Cortex of kidney (tissue), 1 donor: ENCODE measurements around the gene RHEB.
"Not testable (repeated sequence)": the region's sequence is repeated elsewhere in the genome, so short reads cannot be mapped to it uniquely, and the experiment has no call there.

ENCODE experiments used
- DNase-seq: peaks from one replicate; lab custom pipeline; 2025; lab: John Stamatoyannopoulos, UW

Gene RHEB

GRCh38 chr7:151519765-151520418 is at the start of gene RHEB:
RHEB (minus strand) TSS chr7:151519895; CDS start chr7:151519511, 384 bp downstream.
- peak; percentile 91 for DNase-seq

GRCh38 chr7:151566897-151567320 is 47.2 kb upstream of the RHEB start:
- no peak for DNase-seq

- DNase-seq = no peak
These were observed 45.8 kb upstream of the RHEB start for GRCh38 chr7:151565541-151565940.

GRCh38 chr7:151560243-151560642 is 40.5 kb upstream of the RHEB start:
- DNase-seq = no peak

GRCh38 chr7:151559557-151560183 is 40.0 kb upstream of the RHEB start:
- no peak for DNase-seq

GRCh38 chr7:151558575-151558974 is 38.9 kb upstream of the RHEB start:
- DNase-seq = no peak

- no peak for DNase-seq
These were observed 36.9 kb upstream of the RHEB start for GRCh38 chr7:151556592-151556991.

- no peak for DNase-seq
These were observed 33.7 kb upstream of the RHEB start for GRCh38 chr7:151553356-151553755.

- no peak for DNase-seq
These were observed 32.8 kb upstream of the RHEB start for GRCh38 chr7:151552352-151553028.

GRCh38 chr7:151551820-151552219 is 32.1 kb upstream of the RHEB start:
- DNase-seq = no peak

- DNase-seq = no peak
These were observed 31.1 kb upstream of the RHEB start for GRCh38 chr7:151550656-151551286.

- DNase-seq = no peak
These were observed 29.9 kb upstream of the RHEB start for GRCh38 chr7:151549644-151550043.

GRCh38 chr7:151549083-151549482 is 29.4 kb upstream of the RHEB start:
- DNase-seq = no peak

GRCh38 chr7:151544183-151544582 is 24.5 kb upstream of the RHEB start:
- DNase-seq = no peak

GRCh38 chr7:151542606-151543130 is 23.0 kb upstream of the RHEB start:
- DNase-seq = no peak

GRCh38 chr7:151541709-151542499 is 22.2 kb upstream of the RHEB start:
- no peak for DNase-seq

GRCh38 chr7:151540146-151540545 is 20.5 kb upstream of the RHEB start:
- no peak for DNase-seq

- no peak for DNase-seq
These were observed 19.5 kb upstream of the RHEB start for GRCh38 chr7:151539088-151539671.

- no peak for DNase-seq
These were observed 18.3 kb upstream of the RHEB start for GRCh38 chr7:151537818-151538561.

GRCh38 chr7:151536178-151536577 is 16.5 kb upstream of the RHEB start:
- not testable (repeated sequence) for DNase-seq

- no peak for DNase-seq
These were observed 10.1 kb upstream of the RHEB start for GRCh38 chr7:151529842-151530241.
